NCI-H1417 treated with DMSO at 0.1 percent for 48 hours (cell line): ENCODE data around the gene SCP2.
A peak's percentile ranks its signal among the peaks of the same experiment; 100 is the strongest.

Experiments
- DNase-seq: peaks from one replicate; lab custom pipeline; 2025; lab: John Stamatoyannopoulos, UW

The SCP2 gene

GRCh38 chr1:52927212-52928014 is at the start of gene SCP2:
SCP2 (plus strand) TSS chr1:52927276; CDS start chr1:52927397, 121 bp downstream.
- peak; percentile 24 for DNase-seq

- DNase-seq, result no peak
Measured at GRCh38 chr1:52877554-52877953, 49.5 kb upstream of the SCP2 start.

DNA sequence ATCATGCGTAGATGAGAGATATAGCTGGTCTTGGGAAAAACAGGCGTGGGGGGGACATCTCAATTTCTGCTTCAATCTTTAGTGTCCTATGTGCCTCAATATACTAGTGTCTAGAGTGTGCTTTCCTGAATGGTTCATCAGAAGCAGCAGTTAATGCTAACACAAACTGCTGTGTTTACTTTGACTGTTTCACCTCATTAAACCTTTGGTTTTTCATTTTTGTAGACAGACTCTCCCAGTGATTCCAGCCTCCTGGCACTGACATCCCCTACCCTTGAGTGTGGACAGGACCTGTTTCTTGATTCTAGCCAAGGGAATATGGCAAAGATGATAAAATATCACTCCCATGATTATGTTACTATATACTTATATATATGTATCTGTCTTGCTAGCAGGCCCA is 46.9 kb upstream of the SCP2 start:
- DNase-seq, result no peak

- DNase-seq, result no peak
Measured at GRCh38 chr1:52887483-52887882, 39.6 kb upstream of the SCP2 start.

- no peak for DNase-seq
Measured at GRCh38 chr1:52892424-52893215, 34.5 kb upstream of the SCP2 start.

DNA sequence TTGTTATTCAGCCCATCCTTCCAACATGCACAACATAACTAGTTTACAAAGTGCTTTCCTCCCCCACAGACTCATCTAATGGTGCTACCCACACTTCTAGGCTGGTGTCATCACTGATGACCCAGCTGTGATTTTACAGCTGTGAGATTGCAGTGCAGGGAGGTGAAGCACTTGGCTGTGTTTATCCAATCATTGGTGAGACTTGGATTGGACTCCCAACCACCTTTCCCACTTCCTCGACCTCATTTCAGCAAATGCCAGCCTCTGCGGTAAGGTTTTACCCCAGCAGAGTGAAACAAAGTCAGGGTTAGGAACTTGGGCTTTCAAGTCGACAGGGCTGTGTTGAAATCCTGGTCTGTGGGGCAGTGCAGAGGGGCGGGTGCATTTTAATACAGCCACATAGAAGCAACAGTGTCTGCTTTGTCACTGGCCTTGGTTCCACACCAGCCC is 27.6 kb upstream of the SCP2 start:
- no peak for DNase-seq

DNA sequence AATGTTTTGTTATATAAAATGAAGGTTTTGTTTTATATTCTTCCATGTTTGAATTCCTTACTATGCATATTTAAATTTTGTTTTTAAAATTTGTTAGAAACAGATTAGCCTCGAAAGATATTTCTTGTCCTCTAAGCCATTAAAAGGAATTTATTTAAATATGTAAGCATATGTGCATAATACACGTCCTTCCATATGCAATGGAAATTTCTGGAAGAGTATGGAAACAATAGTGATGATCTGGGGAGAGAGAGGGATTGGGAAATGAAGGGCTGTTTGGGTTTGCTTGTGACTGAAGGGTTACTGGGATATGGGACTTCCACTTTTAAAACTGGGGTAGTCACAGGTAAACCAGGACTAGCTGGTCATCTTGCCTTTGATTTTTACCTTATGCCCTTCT is 26.7 kb upstream of the SCP2 start:
- no peak for DNase-seq

DNA sequence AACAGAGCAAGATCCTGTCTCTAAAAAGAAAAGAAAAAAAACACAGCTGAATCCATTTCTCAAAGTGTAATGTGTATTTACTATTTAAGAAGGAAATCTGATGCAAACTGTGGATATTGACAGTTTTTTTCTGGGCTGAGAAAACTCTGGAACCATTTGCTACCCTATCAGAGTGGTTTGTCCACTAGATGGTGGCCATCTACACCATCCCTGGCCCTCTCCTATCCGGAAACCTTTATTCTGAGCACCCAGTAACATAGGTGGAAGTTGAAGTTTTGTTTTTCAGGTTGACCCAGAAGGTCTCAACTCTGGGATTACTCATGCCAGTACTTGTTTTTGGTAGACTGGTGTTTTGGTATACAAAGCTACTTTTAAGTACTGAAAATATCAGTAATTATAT is 25.7 kb upstream of the SCP2 start:
- no peak for DNase-seq

GRCh38 chr1:52904208-52904926 is 22.7 kb upstream of the SCP2 start:
- no peak for DNase-seq

GRCh38 chr1:52904927-52905698 is 22.0 kb upstream of the SCP2 start:
- no peak for DNase-seq

DNA sequence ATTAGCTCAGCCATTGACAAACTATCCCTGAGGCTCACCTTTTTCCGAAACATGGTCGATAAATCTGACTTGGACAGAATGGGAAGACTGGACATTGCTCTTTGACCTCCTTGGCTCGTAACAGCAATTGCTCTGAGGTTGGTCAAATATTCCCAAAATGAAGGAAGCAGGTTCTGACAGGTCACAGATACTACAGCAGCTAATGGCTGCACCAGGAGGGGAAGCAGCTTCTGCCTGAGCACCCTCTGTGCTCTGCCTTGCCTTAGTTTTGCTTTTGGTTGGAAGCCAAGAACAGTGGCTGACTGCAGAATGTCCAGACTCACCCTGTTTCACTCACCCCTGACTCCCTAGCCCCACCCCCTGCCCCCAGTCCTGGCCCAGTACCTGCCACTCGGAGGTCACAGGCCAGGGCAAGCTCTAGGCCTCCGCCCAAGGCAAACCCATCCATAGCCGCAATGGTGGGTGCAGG is 20.9 kb upstream of the SCP2 start:
- no peak for DNase-seq

DNA sequence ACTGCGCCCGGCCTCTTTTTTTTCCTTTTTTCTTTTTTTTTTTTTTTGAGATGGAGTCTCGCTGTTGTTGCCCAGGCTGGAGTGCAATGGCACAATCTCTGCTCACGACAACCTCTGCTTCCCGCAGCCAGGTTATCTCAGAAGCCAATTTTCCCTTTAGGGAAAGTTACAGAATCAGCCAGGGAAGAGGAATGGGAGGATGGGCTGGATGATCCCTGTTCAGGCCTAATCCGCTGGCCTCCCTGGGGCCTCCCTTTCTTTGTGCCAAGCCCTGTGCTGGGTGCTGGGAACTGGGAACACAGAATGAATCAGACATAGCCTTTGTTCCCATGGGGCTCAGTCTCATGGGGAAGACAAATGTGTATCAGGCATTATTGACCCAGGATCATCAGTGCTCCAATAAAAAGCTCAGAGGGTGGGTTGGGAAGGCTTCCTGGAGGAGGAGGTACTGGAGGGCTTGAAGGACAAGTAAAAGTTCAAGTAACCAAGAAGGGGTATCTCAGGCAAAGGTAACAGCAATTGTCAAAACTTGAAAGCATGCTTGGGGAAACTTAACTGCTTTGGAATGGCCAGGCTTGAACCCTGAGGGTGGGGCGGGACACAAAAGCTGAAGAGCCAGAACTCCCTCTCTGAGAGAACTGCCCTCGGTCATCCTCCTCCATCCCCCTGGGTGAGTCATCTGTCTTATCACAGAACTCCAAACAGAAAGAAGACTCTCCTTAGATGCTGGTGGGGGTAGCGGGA is 19.8 kb upstream of the SCP2 start:
- DNase-seq, result no peak

GRCh38 chr1:52907812-52908153 is 19.3 kb upstream of the SCP2 start:
- DNase-seq, result no peak

DNA sequence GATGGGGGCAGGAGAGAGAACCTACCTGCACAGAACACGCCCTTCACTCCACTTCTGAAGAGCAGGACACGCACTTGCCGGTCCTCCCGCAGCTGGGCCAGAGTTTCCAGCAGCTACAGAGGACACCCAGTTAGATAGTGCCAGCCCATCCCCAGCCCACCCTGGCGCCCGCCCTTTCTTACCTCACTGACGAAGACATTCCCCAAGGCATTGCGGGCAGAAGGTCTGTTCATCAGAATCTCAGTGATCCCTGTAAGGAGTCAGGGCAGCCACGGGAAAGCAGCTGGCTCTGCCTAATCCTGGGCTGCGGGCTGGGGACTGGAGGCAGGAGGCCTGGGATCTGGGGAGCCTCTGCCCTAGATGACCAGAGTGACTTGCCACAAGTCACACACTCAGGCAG is 15.5 kb upstream of the SCP2 start:
- no peak for DNase-seq

- no peak for DNase-seq
Measured at GRCh38 chr1:52913014-52913413, 14.1 kb upstream of the SCP2 start.

- no peak for DNase-seq
Measured at GRCh38 chr1:52913537-52913936, 13.5 kb upstream of the SCP2 start.

GRCh38 chr1:52914463-52914862 is 12.6 kb upstream of the SCP2 start:
- no peak for DNase-seq

GRCh38 chr1:52915211-52915854 is 11.7 kb upstream of the SCP2 start:
- no peak for DNase-seq

DNA sequence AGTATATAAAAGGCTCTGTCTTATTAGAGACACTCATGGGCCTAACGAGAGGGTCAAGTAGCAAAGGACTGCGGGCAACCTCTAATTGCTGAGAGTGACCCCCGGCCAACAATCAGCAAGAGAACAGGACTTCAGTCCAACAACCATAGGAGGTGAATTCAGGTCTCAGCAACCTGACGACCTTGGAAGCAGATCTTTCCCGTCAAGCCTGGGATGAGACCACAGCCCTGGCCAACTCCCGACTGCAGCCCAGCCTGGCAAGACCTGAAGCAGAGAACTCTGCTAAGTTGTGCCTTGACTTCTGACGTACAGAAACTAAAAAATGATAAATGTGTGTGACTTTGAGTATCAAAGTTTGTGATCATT is 11.2 kb upstream of the SCP2 start:
- DNase-seq, result no peak

- DNase-seq, result no peak
Measured at GRCh38 chr1:52916241-52916975, 10.7 kb upstream of the SCP2 start.
